GM23338 (cell line): Measurements from ENCODE around the gene B4GALT7. TPM values are rescaled to one million over a fixed set of nuclear protein-coding genes. Genes with fewer than 3 reads are reported as not detected.

Experiments used
- ATAC-seq: fragments of 200-7000 bp; cut with Tn5 transposase; 3 replicates; pipeline ENCODE4 v1.9.1; 2020
- DNase-seq: peaks from one replicate; pipeline ENCODE4 v3.0.0-alpha.2; 2015; ENCODE audit warnings: low spot score
- H2AFZ ChIP-seq: fragments of 200-600 bp; sonication (generic); 2 replicates; pipeline ENCODE4 v1.8.0; 2016; ENCODE audit warnings: antibody characterized with exemption, mild to moderate bottlenecking, moderate library complexity
- H3F3A ChIP-seq: fragments of 200-600 bp; sonication (generic); replicated peaks from 2 replicates; pipeline ENCODE4 v1.8.0; 2017; ENCODE audit warnings: antibody characterized with exemption, mixed run types, low read depth
- H3K27ac ChIP-seq: fragments of 200-600 bp; sonication (generic); 2 replicates; pipeline ENCODE4 v1.6.1; 2016; ENCODE audit warnings: low read depth
- H3K27me3 ChIP-seq: fragments of 200-600 bp; sonication (generic); 2 replicates; pipeline ENCODE4 v1.8.0; 2016; ENCODE audit warnings: mild to moderate bottlenecking, mixed run types, moderate library complexity; ENCODE audit not compliant: insufficient read depth
- H3K36me3 ChIP-seq: fragments of 200-600 bp; sonication (generic); 2 replicates; pipeline ENCODE4 v1.8.0; 2016; ENCODE audit warnings: mild to moderate bottlenecking; ENCODE audit not compliant: insufficient read depth
- H3K4me1 ChIP-seq: fragments of 200-600 bp; sonication (generic); 2 replicates; pipeline ENCODE4 v1.8.0; 2016; ENCODE audit warnings: mild to moderate bottlenecking, moderate library complexity; ENCODE audit not compliant: insufficient read depth
- H3K4me2 ChIP-seq: fragments of 200-600 bp; sonication (generic); 2 replicates; pipeline ENCODE4 v1.7.1; 2017; ENCODE audit warnings: mixed run types
- H3K4me3 ChIP-seq: fragments of 200-600 bp; sonication (generic); 2 replicates; pipeline ENCODE4 v1.6.1; 2016; ENCODE audit warnings: mixed run types
- H3K79me2 ChIP-seq: fragments of 200-600 bp; sonication (generic); replicated peaks from 2 replicates; pipeline ENCODE4 v1.8.0; 2017; ENCODE audit warnings: mild to moderate bottlenecking; ENCODE audit not compliant: insufficient read depth
- H3K9me2 ChIP-seq: fragments of 200-600 bp; sonication (generic); 2 replicates; pipeline ENCODE4 v1.8.0; 2017; ENCODE audit not compliant: insufficient read depth
- H4K20me1 ChIP-seq: fragments of 200-600 bp; sonication (generic); replicated peaks from 2 replicates; pipeline ENCODE4 v1.8.0; 2017; ENCODE audit warnings: mild to moderate bottlenecking; ENCODE audit not compliant: insufficient read depth
- H3K27ac Mint-ChIP-seq: 2 replicates; pipeline ENCODE4 v1.8.0; 2020; ENCODE audit warnings: inconsistent platforms, mild to moderate bottlenecking, moderate library complexity, mixed read lengths
- H3K27me3 Mint-ChIP-seq: 3 replicates; pipeline ENCODE4 v1.8.0; 2022; ENCODE audit warnings: low read depth, mild to moderate bottlenecking, moderate library complexity, mixed read lengths, inconsistent platforms; ENCODE audit not compliant: insufficient read depth, poor library complexity
- H3K36me3 Mint-ChIP-seq: 3 replicates; pipeline ENCODE4 v1.8.0; 2021; ENCODE audit warnings: low read depth, mild to moderate bottlenecking, inconsistent platforms, moderate library complexity, mixed read lengths
- H3K4me1 Mint-ChIP-seq: 3 replicates; pipeline ENCODE4 v1.8.0; 2020; ENCODE audit warnings: mild to moderate bottlenecking, inconsistent platforms, mixed read lengths
- H3K4me3 Mint-ChIP-seq: 3 replicates; pipeline ENCODE4 v1.8.0; 2021; ENCODE audit warnings: moderate library complexity, mild to moderate bottlenecking, inconsistent platforms, mixed read lengths
- H3K9me3 Mint-ChIP-seq: 3 replicates; pipeline ENCODE4 v1.8.0; 2020; ENCODE audit warnings: moderate library complexity, mild to moderate bottlenecking, inconsistent platforms, mixed read lengths
- CREB1 ChIP-seq: fragments of 250-450 bp; sonication (Bioruptor Pico); IDR thresholded peaks from 2 replicates; pipeline ENCODE4 v1.5.0; 2020; ENCODE audit warnings: low read depth, mild to moderate bottlenecking, moderate library complexity
- CTCF ChIP-seq, 2 experiments: fragments of 200-600 bp in 1 of 2; sonication (generic) in 1 of 2; conservative IDR thresholded peaks; 2 replicates each; pipeline versions ENCODE4 v1.5.1 to v1.6.1; 2016 to 2017; ENCODE audit warnings: antibody characterized with exemption in 2 of 2, low read depth in 2 of 2, mild to moderate bottlenecking in 2 of 2, moderate library complexity in 1 of 2
- ETS1 ChIP-seq: IDR thresholded peaks from 2 replicates; pipeline ENCODE4 v1.6.1; 2016; ENCODE audit warnings: antibody characterized with exemption
- EZH2 ChIP-seq: fragments of 200-600 bp; sonication (generic); IDR thresholded peaks from one replicate; pipeline ENCODE4 v1.8.0; 2017; ENCODE audit warnings: antibody characterized with exemption, mild to moderate bottlenecking, low read depth; ENCODE audit not compliant: unreplicated experiment
- EZH2phosphoT487 ChIP-seq: fragments of 200-600 bp; sonication (generic); IDR thresholded peaks from one replicate; pipeline ENCODE4 v1.8.1; 2018; ENCODE audit warnings: antibody characterized with exemption; ENCODE audit not compliant: unreplicated experiment
- JUNB ChIP-seq: IDR thresholded peaks from one replicate; pipeline ENCODE4 v1.6.1; 2016; ENCODE audit warnings: antibody characterized with exemption; ENCODE audit not compliant: unreplicated experiment
- NANOG ChIP-seq: IDR thresholded peaks from 2 replicates; pipeline ENCODE4 v1.6.1; 2016; ENCODE audit warnings: antibody characterized with exemption, borderline replicate concordance
- POLR2AphosphoS5 ChIP-seq: IDR thresholded peaks from 2 replicates; pipeline ENCODE4 v1.6.1; 2016; ENCODE audit warnings: antibody characterized with exemption, low read depth
- STAT1 ChIP-seq: IDR thresholded peaks from one replicate; pipeline ENCODE4 v1.6.1; 2016; ENCODE audit warnings: antibody characterized with exemption; ENCODE audit not compliant: unreplicated experiment
- ZNF114 ChIP-seq: fragments of 250-450 bp; sonication (Bioruptor Pico); IDR thresholded peaks from 2 replicates; pipeline ENCODE4 v1.5.0; 2020; ENCODE audit warnings: mild to moderate bottlenecking, moderate library complexity
- ZNF331 ChIP-seq: fragments of 250-450 bp; sonication (Bioruptor Pico); IDR thresholded peaks from 2 replicates; pipeline ENCODE4 v1.5.0; 2020; ENCODE audit warnings: low read depth, mild to moderate bottlenecking, moderate library complexity
- polyA plus RNA-seq: library from polyadenylated mRNA; unstranded; fragments of >200 nt; fragmentation: Nextera tagmentation; extraction: Ambion mirVana; gene quantifications from 2 replicates; pipeline ENCODE4 v1.2.1, GENCODE V29; 2016
- total RNA-seq: library from RNA; depleted of rRNA; stranded (reverse); fragments of >200 nt; shearing (Covaris generic); gene quantifications from 2 replicates; pipeline ENCODE4 v1.2.3, GENCODE V29; 2014
- TF ChIP-seq, protein P1 (sequence below): IDR thresholded peaks from one replicate; pipeline ENCODE4 v1.6.1; 2018; ENCODE audit warnings: antibody characterized with exemption; ENCODE audit not compliant: unreplicated experiment
- TF ChIP-seq, protein P2 (sequence below): fragments of 250-450 bp; sonication (Bioruptor Pico); IDR thresholded peaks from 2 replicates; pipeline ENCODE4 v1.5.0; 2020; ENCODE audit warnings: mild to moderate bottlenecking, moderate library complexity

Gene B4GALT7
- total and polyA plus RNA-seq, 2 experiments from 2014 or later: 10.0 to 23.3 TPM

- 0 out of 2 replicates have a peak within 1 kb of the TSS, but pooled peaks have one; percentile 26 for H3K27ac ChIP-seq
- H3K27me3 Mint-ChIP-seq: peaks cover 12% of the 10 kb centered on the region
- peak within 1 kb of the TSS; percentile 89 for H2AFZ ChIP-seq
- peak; percentile 81 for ATAC-seq
- H3K9me2 ChIP-seq: no peaks in the 10 kb centered on the region
- peaks cover 37% of the 10 kb centered on the region for H4K20me1 ChIP-seq
- peaks cover 1% of the 10 kb centered on the region; the same call in 1 of the 3 replicates for H3K9me3 Mint-ChIP-seq
- H3K79me2 ChIP-seq: peaks cover 42% of the 10 kb centered on the region
- peaks cover 29% of the 10 kb centered on the region for H3K4me1 Mint-ChIP-seq
- H3K27me3 ChIP-seq: no peaks in the 10 kb centered on the region
- peaks cover 22% of the 10 kb centered on the region for H3K36me3 Mint-ChIP-seq
- H3K36me3 ChIP-seq: peaks cover 11% of the 10 kb centered on the region; the same call in 1 of the 2 replicates
- H3K27ac Mint-ChIP-seq: peak within 1 kb of the TSS; percentile 9; the same call in 1 of the 2 replicates
- H3K4me3 Mint-ChIP-seq: peak within 1 kb of the TSS; percentile 85
- TF ChIP-seq, protein P1, sequence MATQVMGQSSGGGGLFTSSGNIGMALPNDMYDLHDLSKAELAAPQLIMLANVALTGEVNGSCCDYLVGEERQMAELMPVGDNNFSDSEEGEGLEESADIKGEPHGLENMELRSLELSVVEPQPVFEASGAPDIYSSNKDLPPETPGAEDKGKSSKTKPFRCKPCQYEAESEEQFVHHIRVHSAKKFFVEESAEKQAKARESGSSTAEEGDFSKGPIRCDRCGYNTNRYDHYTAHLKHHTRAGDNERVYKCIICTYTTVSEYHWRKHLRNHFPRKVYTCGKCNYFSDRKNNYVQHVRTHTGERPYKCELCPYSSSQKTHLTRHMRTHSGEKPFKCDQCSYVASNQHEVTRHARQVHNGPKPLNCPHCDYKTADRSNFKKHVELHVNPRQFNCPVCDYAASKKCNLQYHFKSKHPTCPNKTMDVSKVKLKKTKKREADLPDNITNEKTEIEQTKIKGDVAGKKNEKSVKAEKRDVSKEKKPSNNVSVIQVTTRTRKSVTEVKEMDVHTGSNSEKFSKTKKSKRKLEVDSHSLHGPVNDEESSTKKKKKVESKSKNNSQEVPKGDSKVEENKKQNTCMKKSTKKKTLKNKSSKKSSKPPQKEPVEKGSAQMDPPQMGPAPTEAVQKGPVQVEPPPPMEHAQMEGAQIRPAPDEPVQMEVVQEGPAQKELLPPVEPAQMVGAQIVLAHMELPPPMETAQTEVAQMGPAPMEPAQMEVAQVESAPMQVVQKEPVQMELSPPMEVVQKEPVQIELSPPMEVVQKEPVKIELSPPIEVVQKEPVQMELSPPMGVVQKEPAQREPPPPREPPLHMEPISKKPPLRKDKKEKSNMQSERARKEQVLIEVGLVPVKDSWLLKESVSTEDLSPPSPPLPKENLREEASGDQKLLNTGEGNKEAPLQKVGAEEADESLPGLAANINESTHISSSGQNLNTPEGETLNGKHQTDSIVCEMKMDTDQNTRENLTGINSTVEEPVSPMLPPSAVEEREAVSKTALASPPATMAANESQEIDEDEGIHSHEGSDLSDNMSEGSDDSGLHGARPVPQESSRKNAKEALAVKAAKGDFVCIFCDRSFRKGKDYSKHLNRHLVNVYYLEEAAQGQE: peak; percentile 5
- TF ChIP-seq EZH2 (no peak), CREB1 (0 out of 2 replicates have a peak, but pooled peaks have one; percentile 23), POLR2AphosphoS5 (peak; percentile 45; the same call in 1 of the 2 replicates), EZH2phosphoT487 (no peak), NANOG (no peak), STAT1 (no peak), ZNF114 (CRISPR knock-in tag) (no peak), ZNF331 (no peak), JUNB (no peak), ETS1 (peak; percentile 91), CTCF (conservative IDR thresholded peaks at IDR 0.05; ENCODE audit: low read depth in 2 of 2) (peak; percentile 27 to 35; a peak in 3 of 4 replicates)
- TF ChIP-seq, protein P2, sequence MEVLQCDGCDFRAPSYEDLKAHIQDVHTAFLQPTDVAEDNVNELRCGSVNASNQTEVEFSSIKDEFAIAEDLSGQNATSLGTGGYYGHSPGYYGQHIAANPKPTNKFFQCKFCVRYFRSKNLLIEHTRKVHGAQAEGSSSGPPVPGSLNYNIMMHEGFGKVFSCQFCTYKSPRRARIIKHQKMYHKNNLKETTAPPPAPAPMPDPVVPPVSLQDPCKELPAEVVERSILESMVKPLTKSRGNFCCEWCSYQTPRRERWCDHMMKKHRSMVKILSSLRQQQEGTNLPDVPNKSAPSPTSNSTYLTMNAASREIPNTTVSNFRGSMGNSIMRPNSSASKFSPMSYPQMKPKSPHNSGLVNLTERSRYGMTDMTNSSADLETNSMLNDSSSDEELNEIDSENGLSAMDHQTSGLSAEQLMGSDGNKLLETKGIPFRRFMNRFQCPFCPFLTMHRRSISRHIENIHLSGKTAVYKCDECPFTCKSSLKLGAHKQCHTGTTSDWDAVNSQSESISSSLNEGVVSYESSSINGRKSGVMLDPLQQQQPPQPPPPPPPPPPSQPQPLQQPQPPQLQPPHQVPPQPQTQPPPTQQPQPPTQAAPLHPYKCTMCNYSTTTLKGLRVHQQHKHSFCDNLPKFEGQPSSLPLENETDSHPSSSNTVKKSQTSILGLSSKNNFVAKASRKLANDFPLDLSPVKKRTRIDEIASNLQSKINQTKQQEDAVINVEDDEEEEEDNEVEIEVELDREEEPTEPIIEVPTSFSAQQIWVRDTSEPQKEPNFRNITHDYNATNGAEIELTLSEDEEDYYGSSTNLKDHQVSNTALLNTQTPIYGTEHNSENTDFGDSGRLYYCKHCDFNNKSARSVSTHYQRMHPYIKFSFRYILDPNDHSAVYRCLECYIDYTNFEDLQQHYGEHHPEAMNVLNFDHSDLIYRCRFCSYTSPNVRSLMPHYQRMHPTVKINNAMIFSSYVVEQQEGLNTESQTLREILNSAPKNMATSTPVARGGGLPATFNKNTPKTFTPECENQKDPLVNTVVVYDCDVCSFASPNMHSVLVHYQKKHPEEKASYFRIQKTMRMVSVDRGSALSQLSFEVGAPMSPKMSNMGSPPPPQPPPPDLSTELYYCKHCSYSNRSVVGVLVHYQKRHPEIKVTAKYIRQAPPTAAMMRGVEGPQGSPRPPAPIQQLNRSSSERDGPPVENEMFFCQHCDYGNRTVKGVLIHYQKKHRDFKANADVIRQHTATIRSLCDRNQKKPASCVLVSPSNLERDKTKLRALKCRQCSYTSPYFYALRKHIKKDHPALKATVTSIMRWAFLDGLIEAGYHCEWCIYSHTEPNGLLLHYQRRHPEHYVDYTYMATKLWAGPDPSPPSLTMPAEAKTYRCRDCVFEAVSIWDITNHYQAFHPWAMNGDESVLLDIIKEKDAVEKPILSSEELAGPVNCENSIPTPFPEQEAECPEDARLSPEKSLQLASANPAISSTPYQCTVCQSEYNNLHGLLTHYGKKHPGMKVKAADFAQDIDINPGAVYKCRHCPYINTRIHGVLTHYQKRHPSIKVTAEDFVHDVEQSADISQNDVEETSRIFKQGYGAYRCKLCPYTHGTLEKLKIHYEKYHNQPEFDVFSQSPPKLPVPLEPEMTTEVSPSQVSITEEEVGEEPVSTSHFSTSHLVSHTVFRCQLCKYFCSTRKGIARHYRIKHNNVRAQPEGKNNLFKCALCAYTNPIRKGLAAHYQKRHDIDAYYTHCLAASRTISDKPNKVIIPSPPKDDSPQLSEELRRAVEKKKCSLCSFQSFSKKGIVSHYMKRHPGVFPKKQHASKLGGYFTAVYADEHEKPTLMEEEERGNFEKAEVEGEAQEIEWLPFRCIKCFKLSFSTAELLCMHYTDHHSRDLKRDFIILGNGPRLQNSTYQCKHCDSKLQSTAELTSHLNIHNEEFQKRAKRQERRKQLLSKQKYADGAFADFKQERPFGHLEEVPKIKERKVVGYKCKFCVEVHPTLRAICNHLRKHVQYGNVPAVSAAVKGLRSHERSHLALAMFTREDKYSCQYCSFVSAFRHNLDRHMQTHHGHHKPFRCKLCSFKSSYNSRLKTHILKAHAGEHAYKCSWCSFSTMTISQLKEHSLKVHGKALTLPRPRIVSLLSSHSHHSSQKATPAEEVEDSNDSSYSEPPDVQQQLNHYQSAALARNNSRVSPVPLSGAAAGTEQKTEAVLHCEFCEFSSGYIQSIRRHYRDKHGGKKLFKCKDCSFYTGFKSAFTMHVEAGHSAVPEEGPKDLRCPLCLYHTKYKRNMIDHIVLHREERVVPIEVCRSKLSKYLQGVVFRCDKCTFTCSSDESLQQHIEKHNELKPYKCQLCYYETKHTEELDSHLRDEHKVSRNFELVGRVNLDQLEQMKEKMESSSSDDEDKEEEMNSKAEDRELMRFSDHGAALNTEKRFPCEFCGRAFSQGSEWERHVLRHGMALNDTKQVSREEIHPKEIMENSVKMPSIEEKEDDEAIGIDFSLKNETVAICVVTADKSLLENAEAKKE (CRISPR knock-in tag): no peak
- DNase-seq: peak; percentile 98
- peaks cover 10% of the 10 kb centered on the region; the same call in 1 of the 2 replicates for H3K4me1 ChIP-seq
- H3F3A ChIP-seq: peaks cover 15% of the 10 kb centered on the region
- H3K4me2 ChIP-seq: peak within 1 kb of the TSS; percentile 99
- H3K4me3 ChIP-seq: peak within 1 kb of the TSS; percentile 98
These were observed 45.3 kb upstream of the B4GALT7 start, which contains the start of gene FAM193B for GRCh38 chr5:177554474-177555111. TSS of gene FAM193B (minus strand) at chr5:177554563. CDS start at chr5:177554458, 105 bp downstream.
